ENCODE data around the gene BCKDK. TPM values are rescaled to one million over a fixed set of nuclear protein-coding genes. Genes with fewer than 3 reads are reported as not detected.

Gene BCKDK
- polyA plus RNA-seq, 1 of the 3 experiments (the other 2 are of a cell fraction), result 73.2 TPM

GRCh38 chr16:31083981-31084380 is 24.2 kb upstream of the BCKDK start:
- H3K36me3 ChIP-seq (replicated peaks in 1 of 2; ENCODE audit: control insufficient read depth in 1 of 2, insufficient read depth in 2 of 2, low read length in 1 of 2), result peaks cover 19 to 56% of the 10 kb centered on the region in 2 experiments
- WGBS (ENCODE audit: low lambda C conversion rate), result 92% methylated on average over 5 of the region's 13 CpGs
- H3K27me3 ChIP-seq (ENCODE audit: insufficient read depth), result no peaks in the 10 kb centered on the region
- H3K79me2 ChIP-seq (ENCODE audit: insufficient read depth), result peaks cover 34% of the 10 kb centered on the region; the same call in 1 of the 2 replicates
- peaks cover 8% of the 10 kb centered on the region; the same call in 1 of the 2 replicates for H4K20me1 ChIP-seq (ENCODE audit: insufficient read depth)
- H2AFZ ChIP-seq (ENCODE audit: low read depth), result no peak overlapping the region
- no peak overlapping the region for H3K27ac ChIP-seq (ENCODE audit: low read depth in 2 of 2, low read length in 1 of 2)
- H3F3A ChIP-seq (replicated peaks; ENCODE audit: insufficient read depth), result no peaks in the 10 kb centered on the region
- H3K4me3 ChIP-seq (ENCODE audit: low read depth in 2 of 2, low read length in 1 of 2), result no peak overlapping the region
- CTCF ChIA-PET, result interaction anchor here (3.0 kb wide), 1 partner anchor 59 kb away, joined by 12 read pairs; no protein-coding TSS in a partner anchor
- no peaks in the 10 kb centered on the region for H3K9me3 ChIP-seq
- no peaks in the 10 kb centered on the region; a peak in 1 of 4 replicates for H3K4me1 ChIP-seq (ENCODE audit: control insufficient read depth in 1 of 2, insufficient read depth in 2 of 2, low read depth in 1 of 2, low read length in 1 of 2)
- H3K9me2 ChIP-seq, result no peaks in the 10 kb centered on the region
- no peak overlapping the region for H3K4me2 ChIP-seq
- H3K9ac ChIP-seq, result no peak overlapping the region
- POLR2A ChIA-PET, result interaction anchor here (0.6 to 2.0 kb wide), 3 partner anchors 9 to 97 kb away, joined by 3 to 8 read pairs (median 6); partner anchors contain the start of genes ZNF646 and ZNF668
- TF ChIP-seq FOSL2 (IDR thresholded peaks at IDR 0.05; ENCODE audit: borderline replicate concordance, low read depth) (no peak), MAX (IDR thresholded peaks at IDR 0.05; ENCODE audit: low read depth) (no peak), NFIC (IDR thresholded peaks at IDR 0.05; ENCODE audit: borderline replicate concordance) (no peak), FOXJ3 (CRISPR knock-in tag; IDR thresholded peaks at IDR 0.05) (no peak), TAF1 (IDR thresholded peaks at IDR 0.05; ENCODE audit: borderline replicate concordance, low read depth, low read length) (no peak), EP300 (IDR thresholded peaks at IDR 0.05; ENCODE audit: borderline replicate concordance in 1 of 2, low read depth in 1 of 2, low read length in 1 of 2) (no peak), JUND (IDR thresholded peaks at IDR 0.05) (no peak), CHD2 (IDR thresholded peaks at IDR 0.05; ENCODE audit: low read length, partially characterized antibody) (no peak), REST (IDR thresholded peaks at IDR 0.05; ENCODE audit: low read depth, low read length) (no peak), SMC3 (IDR thresholded peaks at IDR 0.05; ENCODE audit: low read depth, low read length) (no peak)
- no peak for DNase-seq

GRCh38 chr16:31084584-31085302 is 23.4 kb upstream of the BCKDK start:
- Histone ChIP-seq H3K4me3 (ENCODE audit: low read depth in 2 of 2, low read length in 1 of 2) (no peak overlapping the region), H3K27me3 (ENCODE audit: insufficient read depth) (no peaks in the 10 kb centered on the region), H3K36me3 (replicated peaks in 1 of 2; ENCODE audit: control insufficient read depth in 1 of 2, insufficient read depth in 2 of 2, low read length in 1 of 2) (peaks cover 16 to 49% of the 10 kb centered on the region in 2 experiments), H4K20me1 (ENCODE audit: insufficient read depth) (peaks cover 8% of the 10 kb centered on the region; the same call in 1 of the 2 replicates), H3K9me2 (no peaks in the 10 kb centered on the region), H3K4me2 (no peak overlapping the region), H2AFZ (ENCODE audit: low read depth) (no peak overlapping the region), H3K4me1 (ENCODE audit: control insufficient read depth in 1 of 2, insufficient read depth in 2 of 2, low read depth in 1 of 2, low read length in 1 of 2) (no peaks in the 10 kb centered on the region; a peak in 1 of 4 replicates), H3K79me2 (ENCODE audit: insufficient read depth) (peaks cover 33% of the 10 kb centered on the region; the same call in 1 of the 2 replicates), H3K9me3 (no peaks in the 10 kb centered on the region), H3F3A (replicated peaks; ENCODE audit: insufficient read depth) (no peaks in the 10 kb centered on the region), H3K27ac (ENCODE audit: low read depth in 2 of 2, low read length in 1 of 2) (no peak overlapping the region; a peak in 1 of 4 replicates), H3K9ac (no peak overlapping the region)
- ChIA-PET POLR2A (interaction anchor here (1.7 to 2.1 kb wide), 3 partner anchors 8 to 33 kb away, joined by 5 to 8 read pairs (median 6); partner anchors contain the start of genes KAT8, ZNF646 and ZNF668), CTCF (interaction anchor here (3.0 kb wide), 1 partner anchor 58 kb away, joined by 12 read pairs; no protein-coding TSS in a partner anchor)
- no peak for DNase-seq
- WGBS (ENCODE audit: low lambda C conversion rate), result 91% methylated on average over 6 of the region's 16 CpGs
- TF ChIP-seq TCF12 (IDR thresholded peaks at IDR 0.05) (no peak), MXI1 (IDR thresholded peaks at IDR 0.05; ENCODE audit: low read depth, low read length) (no peak), RXRA (IDR thresholded peaks at IDR 0.05; ENCODE audit: borderline replicate concordance, low read depth) (no peak), SIN3A (IDR thresholded peaks at IDR 0.05; ENCODE audit: borderline replicate concordance, low read depth, low read length) (no peak), GABPA (IDR thresholded peaks at IDR 0.05; ENCODE audit: low read depth) (no peak), TEAD4 (IDR thresholded peaks at IDR 0.05; ENCODE audit: borderline replicate concordance, insufficient read depth) (no peak), IRF3 (IDR thresholded peaks at IDR 0.05; ENCODE audit: low read depth, low read length) (no peak), YY1 (IDR thresholded peaks at IDR 0.05; ENCODE audit: low read depth) (no peak), NRF1 (IDR thresholded peaks at IDR 0.05; ENCODE audit: low read depth, low read length) (no peak), FOXM1 (IDR thresholded peaks at IDR 0.05; ENCODE audit: low read depth) (no peak)
